HS-27A (cell line): ENCODE results near the gene AP3B1.

Source experiments
- DNase-seq: peaks from one replicate; pipeline ENCODE4 v3.0.0-alpha.2; 2012; ENCODE audit warnings: low read depth, missing footprints

The AP3B1 gene

DNA sequence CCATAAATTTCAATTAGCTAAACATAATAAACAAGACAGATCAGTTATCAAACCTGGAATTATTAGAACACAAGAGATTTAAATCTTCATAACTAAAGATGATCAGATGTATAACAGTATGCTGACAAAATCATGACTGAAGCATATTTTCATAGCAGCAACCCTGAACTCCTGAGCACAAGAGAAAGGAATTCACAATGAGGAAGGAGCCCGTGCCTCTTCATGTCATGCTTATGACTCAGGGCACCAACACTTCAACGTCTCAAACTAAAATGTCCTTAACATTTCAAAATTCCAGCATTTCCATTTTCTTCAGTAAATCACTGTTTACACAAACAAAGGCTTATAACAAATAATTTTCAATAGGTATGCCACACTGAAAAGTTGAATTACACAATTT lies 6.7 kb downstream of the AP3B1 start:
- peak; percentile 31 for DNase-seq

DNA sequence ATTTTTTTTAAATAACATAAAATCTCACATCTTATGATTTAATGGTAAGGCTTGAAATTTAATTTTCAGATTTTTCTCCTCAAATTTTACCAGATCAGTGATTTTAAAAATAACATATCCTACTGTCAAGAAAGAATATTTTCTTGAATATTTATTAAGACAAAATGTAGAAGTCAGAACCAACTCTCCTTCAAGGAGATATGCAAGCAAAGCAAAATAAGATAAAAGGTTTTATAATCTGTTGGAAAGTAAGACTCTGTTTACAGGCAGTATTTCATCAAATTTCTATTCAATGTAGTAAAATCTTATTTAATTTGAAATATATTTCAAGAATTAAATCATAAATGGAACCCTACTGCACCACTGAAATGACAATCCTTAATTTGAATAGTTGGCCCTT lies 7.3 kb downstream of the AP3B1 start:
- no peak for DNase-seq

DNA sequence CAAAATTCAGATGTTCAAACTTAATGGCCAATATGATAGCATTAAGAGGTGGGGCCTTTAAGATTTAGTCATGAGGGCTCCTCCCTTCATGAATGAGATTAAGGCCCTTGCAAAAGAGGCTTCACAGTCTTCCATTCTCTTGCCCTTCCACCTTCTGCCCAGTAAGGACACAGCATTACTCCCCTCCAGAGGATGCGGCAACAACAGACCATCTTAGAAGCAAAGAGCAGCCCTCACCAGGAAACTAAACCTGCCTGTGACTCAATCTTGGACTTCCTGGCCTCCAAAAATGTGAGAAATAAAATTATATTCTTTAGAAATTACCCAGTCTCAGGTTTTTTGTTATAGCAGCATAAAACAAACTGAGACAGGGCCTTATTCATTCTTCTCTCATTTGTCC lies 8.2 kb downstream of the AP3B1 start:
- DNase-seq = no peak

DNA sequence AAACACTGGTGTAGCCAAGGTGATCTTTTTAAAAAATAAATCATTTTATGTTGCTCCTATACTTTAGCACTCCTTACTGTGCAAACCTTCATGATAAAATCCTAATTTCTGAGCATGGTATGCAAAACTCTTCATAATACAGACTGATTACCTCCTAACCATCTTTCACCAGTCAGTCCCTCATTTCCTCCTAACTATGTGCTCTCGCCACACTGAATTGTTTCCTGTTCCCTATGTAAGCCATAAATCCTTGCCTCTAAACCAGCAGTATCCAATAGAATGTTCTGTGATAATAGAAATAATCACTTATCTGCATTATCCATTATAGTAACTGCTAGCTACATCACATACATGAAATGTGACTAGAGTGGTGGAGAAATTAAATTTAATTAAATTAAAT lies 10.7 kb downstream of the AP3B1 start:
- DNase-seq = no peak

DNA sequence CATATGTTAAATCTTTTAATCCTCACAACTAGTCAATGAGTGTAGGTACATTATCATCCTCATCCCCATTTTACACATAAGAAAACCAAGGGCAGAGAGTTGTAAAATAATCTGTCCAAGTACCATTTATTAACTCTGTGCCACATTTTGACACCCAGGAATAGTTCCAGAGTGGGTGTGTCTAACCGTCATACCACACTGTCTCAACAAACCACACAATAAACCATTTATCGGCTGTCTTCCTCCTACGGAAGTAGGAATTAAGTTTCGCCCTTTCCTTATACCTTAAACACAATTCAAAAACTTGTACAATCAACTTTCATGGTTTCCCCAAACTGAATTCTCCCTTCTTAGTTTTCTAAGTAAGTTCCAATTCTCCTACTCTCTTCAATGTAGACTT lies 11.4 kb downstream of the AP3B1 start:
- DNase-seq = no peak

DNA sequence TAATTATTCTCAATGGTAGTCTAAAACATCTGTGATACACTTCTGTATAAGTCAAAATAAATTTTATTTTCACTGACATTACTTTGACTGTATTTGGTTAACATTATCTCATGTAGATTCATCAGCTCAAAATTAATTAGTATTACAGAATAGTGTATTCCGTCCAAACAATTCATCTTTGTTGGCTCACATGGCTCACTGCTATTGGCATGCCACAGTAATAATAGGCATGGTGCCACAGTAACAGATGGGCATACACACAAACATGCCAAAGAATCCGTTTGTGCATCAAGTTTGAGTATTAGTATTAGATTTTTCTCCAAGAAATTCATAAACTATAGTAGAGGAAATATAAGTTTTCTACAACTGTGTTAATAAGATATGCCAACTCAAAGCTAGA lies 14.2 kb downstream of the AP3B1 start:
- DNase-seq = no peak

DNA sequence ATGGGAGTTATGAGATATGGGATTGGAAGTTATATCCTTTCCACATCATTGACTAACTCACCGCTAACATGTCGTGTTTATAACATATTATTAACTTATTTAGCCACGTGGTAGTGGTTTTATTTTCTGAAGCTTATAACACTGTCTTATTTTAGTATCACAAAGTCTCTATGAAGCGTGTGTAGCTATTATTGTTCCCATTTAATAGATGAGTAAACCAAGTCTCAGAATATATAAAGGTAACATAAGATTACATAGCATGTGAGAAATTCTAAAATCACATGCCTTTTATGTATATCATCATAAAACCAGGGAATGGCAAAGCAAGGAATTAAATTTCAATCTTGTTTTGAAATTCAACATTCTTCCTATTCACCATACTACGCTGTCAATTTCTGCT lies 15.3 kb downstream of the AP3B1 start:
- DNase-seq = no peak

DNA sequence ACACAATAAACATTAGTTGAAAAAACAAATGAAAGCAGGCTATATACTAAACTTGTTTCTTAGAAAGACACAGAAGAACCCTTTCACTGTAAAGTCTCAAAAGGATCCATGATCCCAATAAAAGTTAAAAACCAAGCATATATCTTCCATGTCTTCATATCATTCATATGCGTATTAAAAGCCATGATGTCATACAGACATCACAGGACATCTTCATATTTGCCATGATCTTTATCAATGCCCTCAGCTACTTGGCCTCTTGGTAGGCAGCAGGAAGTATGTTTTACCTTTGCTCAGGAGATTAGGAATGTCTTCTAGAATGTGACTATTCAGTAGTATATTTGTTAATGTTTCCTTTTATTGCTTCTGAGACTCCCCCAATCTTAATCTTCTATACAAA lies 16.8 kb downstream of the AP3B1 start:
- no peak for DNase-seq

DNA sequence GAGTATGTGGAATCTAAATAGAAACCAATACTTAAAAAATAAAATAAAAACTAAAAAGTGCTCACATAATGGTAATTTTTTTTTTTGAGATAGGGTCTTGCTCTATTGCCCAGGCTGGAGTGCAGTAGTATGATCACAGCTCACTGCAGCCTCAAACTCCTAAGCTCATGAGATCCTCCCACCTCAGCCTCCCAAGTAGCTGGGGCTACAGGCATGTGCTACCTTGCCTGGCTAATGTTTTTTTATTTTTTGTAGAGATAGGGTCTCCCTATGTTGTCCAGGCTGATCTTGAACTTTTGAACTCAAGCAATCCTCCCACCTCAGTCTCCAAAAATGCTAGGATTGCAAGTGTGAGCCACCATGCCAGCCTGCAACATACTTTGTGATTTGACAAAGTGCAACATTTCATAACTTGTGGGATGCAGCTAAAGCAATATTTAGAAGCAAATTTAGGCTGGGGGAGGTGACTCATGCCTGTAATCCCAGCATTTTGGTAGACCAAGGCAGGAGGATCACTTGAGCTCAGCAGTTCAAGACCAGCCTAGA lies 18.4 kb downstream of the AP3B1 start:
- no peak for DNase-seq

DNA sequence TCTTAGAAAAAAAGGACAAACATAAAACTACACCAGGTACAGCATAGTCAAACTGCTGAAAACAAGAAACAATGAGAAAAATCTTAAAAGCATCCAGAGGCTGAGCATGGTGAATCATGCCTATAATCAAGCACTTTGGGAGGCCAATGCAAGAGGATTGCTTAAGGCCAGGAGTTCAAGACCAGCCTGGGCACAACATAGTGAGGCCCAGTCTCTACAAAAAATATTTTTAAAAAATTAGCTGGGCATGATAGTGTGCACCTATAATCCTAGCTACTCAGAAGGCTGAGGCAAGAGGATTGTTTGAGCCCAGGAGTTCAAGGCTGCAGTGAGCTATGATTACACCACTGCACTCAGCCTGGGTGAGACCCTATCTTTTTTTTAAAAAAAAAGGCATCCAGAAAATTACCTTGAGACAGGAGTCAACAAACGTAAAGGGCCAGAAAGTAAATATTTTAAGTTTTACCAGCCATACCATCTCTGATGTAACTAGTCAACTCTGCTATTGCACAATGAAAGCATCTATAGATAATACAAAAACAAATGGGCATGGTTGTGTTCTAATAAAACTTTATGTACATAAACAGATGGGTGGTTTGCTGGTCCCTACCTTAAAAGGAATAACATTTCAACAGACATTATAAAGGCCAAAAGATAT lies 19.8 kb downstream of the AP3B1 start:
- no peak for DNase-seq

DNA sequence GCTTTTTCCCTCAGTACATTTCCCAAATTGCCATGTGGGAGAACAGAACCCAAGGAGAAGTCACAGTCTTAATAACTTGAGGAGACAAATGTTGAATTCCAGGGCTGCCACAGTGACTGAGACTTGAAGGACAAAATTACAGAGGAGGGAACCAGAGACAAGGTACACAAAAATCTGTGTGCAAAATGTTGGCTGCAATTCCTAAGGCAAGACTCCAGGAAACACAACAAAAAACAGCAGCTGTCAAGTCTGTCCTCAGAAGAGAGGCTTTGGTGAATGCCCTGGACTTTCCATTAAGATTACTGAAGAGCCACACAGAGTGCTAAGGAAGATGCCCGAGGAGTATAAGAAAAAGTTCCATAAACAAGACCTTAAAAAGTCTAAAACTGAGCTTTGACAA lies 21.1 kb downstream of the AP3B1 start:
- DNase-seq = no peak

DNA sequence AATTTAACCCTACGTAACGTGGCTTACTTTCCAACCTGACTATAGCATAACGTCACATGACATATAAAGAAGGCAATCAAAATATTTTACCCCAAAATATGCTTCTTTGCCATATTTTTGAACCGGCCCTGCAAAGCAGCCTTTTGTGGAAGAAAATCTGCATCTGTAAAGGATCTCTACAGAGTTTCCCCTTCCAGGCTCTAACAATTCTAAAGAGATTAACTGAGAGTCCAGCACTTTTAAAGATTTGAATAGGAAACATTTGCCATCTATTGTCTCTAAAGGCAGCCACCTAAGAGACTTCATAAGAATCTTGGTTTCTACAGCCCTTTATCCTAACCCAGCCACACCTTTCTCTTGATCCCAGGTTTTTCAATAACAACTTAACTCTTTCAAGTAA lies 22.7 kb downstream of the AP3B1 start:
- DNase-seq = no peak

DNA sequence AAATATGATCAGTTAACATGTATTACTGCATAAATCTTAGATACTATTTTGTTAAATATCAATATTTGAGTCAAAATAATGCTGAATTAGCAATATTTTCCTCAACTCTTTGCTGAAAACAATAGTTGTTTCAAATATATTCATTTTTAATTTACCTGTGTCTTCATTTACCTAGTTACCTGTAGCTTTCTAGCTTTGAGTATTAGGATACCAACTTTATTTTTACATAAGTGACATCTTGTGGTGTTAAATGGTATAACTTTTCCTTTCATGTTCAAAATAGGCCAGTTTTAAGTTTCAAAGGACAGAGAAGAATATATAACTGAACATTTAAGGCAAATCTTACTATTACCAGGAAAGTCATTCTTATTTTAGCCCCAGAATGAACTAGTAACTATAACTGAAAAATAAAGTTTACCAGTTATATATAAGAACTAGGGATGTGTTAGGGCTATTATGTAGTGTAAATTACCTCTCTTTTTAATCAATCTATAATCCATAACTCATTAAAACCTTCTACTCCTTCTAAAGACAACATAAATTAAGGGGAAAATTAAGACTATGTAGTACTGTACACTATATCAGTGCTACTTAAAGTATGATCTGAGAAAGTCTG lies 25.3 kb downstream of the AP3B1 start:
- no peak for DNase-seq

DNA sequence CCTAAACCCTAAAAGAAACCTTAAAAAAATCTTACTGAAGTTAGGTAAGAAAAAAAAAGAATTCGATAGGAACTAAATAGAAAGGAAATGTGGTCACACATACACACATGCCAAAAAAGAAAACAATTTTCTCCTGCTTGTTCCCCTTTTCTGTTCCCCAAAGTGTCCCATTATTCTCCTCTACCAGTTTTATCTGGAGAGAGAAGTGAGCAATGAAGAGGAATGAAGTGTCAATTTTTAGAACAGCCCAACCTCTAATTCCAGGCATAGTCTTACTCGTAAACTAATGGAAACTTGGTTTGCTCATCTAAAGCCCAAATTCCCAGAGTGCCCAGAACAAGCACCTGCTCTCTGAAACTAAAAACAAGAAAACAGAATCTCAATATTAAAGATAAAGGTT lies 26.1 kb downstream of the AP3B1 start:
- DNase-seq = no peak

DNA sequence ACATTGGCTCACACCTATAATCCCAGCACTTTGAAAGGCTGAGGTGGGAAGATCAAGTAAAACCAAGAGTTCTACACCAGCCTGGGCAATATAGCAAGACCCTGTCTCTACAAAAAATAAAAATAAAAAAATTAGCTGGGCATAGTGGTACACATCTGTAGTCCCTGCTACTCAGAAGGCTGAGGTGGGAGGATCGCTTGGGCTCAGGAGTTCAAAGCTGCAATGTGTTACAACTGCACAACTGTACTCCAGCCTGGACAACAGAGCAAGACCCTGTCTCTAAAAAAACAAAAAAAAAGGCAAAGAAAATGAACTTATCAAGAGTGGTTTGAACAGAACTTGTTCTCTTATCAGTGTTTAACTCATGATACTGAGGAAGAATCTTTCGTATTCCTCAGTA lies 29.3 kb downstream of the AP3B1 start:
- DNase-seq = no peak

DNA sequence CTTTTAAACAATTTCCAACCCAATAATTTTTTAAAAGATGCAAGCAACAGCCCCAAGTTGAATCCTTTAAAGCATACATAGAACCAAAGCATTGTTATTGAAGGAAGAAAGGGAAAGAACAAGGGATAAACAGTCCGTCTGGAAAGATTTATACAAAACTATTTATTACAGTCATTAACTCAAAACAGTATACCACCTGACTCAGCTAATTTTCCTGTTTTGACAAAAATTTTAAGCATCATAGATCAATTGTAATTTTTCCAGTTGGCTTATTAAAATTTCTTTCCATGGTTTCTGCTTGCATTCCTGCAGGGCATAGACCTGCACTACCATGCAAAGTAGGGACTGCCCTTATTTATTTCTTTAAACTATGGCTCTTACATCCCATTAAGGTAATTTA lies 29.9 kb downstream of the AP3B1 start:
- no peak for DNase-seq

DNA sequence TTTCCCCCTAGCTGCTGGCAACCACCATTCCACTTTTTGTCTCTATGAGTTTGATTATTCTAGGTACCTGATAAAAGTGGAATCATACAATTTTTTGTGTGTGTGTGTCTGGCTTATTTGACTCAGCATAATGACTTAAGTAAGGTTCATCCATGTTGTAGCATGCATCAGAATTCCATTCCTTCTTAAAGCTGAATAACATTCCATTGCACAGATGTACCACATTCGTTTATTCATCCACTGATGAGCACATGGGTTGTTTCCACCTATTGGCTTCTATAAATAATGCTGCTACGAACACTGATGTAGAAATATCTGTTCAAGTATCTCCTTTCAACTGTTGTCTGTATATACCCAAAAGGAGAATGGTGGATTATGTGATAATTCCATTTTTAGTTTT lies 33.7 kb downstream of the AP3B1 start:
- no peak for DNase-seq

DNA sequence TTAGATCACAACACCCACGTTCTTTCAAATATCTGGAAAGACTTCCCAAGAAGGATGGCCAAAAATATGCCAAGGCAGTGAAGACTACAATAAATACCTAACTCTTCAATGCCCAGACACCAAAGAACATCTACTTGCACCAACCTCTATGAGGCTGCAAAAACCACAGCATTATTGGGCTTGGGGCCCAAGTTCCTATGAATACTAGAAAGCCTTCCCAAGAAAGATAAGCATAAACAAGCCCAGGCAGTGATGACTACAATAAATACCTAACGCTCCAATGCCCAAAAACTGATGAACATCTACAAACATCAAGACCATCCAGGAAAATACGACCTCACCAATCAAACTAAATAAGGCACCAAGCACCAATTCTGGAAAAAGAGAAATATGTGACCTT lies 41.3 kb downstream of the AP3B1 start:
- DNase-seq = no peak

DNA sequence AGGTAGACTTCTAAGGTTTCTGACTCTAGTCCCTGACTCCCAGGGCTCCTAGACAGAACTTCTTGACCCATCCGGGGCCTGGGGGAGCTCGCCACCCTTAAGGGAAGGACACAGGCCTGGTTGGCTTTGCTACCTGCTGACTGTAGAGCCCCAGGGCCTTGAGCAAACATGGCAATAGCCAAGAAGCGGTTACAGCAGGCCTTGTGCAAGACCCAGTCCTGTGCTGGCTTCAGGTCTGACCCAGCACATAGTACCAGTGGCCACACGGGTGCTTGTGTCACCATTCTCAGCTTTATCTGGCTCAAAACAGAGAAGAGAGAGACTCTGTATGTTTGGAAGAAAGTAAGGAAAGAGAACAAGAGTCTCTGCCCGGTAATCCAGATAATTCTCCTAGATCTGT lies 41.8 kb downstream of the AP3B1 start:
- DNase-seq = no peak

DNA sequence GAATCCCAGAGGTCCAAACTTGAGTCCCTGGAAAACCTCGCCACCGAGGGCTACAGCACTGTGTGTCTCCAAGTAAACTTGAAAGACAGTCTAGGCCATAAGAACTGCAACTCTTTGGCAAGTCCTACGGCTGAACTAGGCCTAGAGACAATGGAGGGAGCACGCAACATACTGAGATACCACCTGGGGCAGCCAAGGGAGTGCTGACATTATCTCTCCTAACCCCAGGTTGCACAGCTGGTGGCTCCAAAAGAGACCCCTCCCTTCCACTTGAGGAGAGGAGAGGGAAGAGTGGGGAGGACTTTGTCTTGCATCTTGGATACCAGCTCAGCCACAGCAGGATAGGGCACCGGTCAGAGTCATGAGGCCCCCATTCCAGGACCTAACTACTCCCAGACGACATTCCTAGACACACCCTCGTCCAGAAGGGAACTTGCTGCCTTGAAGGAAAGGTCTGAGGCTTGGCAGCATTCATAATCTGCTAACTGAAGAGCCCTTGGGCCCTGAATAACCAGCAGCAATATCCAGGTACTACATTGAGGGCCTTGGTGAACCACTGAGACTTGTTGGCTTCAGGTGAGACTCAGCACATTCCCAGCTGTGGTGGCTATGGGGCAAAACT lies 42.7 kb downstream of the AP3B1 start:
- DNase-seq = no peak

DNA sequence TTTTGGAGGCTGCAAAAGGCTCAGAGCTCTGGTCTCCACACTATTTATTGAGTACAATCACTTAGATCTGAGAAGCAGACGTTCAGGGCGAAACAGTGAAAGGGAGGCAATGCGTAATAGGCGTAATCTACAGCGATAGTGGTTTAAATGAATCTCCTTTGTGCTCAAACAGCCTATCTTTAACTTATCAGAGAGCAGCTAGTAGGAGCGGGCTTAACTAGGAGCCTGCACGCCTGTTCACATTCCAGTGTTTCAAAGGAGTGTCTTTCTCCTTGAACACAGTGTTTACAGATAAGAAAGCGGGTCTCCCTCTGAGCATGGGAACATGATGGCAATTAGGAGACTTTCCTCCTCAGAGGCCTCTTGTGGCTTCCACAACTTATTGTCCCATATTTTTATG lies 49.4 kb downstream of the AP3B1 start:
- no peak for DNase-seq

DNA sequence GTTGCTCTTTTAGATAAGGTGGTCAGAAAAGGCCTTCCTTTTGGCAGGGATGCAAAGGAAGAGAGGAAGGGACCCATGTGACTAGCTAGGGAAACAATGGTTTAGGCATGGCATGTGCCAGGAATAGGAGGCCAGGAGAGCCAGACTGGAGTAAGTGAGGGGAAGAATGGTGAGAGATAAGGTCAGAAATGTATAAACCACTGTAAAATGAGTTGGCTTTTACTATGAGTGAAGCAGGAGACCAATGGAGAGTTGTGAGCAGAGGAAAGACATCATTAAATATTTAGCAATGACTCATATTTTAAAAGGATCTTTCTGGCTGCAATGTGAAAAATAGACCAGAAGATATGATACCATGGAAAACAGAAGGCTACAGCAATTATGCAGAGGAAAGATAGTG lies 50.9 kb downstream of the AP3B1 start:
- no peak for DNase-seq

DNA sequence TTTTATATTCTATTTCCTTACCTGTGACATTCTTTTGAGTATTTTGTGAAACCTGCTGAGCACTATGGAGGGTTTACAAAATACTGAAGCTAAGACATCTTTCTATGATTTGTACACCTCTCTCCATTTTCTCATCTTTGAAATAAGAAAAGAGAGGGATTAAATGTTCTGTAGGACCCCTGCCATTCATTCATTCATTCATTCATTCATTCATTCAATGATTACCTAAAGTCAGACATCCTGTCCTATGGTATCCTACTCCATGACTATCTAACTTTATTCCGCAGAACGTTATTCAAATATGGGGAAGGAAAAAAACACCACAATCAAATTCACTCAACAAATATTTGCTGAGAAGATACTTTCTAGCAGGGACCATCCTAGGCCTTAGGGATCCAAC lies 51.4 kb downstream of the AP3B1 start:
- DNase-seq = no peak

DNA sequence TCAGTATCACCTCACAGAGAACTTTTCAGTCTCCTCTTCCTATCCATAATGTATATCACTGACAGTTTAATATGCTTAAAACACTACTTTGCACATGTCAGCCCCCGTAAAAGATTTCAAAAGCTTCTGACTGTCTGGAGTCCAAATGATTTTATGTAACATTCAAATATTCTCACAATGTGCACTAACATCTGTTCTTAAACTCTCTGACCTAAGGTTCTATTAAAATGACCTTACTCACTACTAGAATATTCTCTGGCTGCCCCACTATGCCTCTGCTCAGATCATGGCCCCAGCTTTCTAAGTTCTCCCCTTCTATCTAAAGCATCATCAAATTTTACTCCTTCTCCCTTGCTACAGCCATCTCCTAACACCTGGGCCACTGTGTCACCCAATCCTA lies 52.5 kb downstream of the AP3B1 start:
- DNase-seq = no peak
